AG09319 (cell line): ENCODE results near the gene TAS2R19.
"Not testable (repeated sequence)": the region's sequence is repeated elsewhere in the genome, so short reads cannot be mapped to it uniquely, and the experiment has no call there.

Source experiments
- DNase-seq: peaks from one replicate; pipeline ENCODE4 v3.0.0-alpha.2; 2010; ENCODE audit warnings: low read depth; ENCODE audit errors: extremely low read depth
- TF ChIP-seq, protein P1 (sequence below): IDR thresholded peaks from 2 replicates; pipeline ENCODE4 v1.5.1; 2011; ENCODE audit warnings: low read depth, mild to moderate bottlenecking, inconsistent platforms, low read length, moderate library complexity

TAS2R19 gene

GRCh38 chr12:11055306-11055705 is 32.9 kb upstream of the TAS2R19 start:
- TF ChIP-seq, protein P1, sequence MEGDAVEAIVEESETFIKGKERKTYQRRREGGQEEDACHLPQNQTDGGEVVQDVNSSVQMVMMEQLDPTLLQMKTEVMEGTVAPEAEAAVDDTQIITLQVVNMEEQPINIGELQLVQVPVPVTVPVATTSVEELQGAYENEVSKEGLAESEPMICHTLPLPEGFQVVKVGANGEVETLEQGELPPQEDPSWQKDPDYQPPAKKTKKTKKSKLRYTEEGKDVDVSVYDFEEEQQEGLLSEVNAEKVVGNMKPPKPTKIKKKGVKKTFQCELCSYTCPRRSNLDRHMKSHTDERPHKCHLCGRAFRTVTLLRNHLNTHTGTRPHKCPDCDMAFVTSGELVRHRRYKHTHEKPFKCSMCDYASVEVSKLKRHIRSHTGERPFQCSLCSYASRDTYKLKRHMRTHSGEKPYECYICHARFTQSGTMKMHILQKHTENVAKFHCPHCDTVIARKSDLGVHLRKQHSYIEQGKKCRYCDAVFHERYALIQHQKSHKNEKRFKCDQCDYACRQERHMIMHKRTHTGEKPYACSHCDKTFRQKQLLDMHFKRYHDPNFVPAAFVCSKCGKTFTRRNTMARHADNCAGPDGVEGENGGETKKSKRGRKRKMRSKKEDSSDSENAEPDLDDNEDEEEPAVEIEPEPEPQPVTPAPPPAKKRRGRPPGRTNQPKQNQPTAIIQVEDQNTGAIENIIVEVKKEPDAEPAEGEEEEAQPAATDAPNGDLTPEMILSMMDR: no peak
- DNase-seq: no peak

GRCh38 chr12:11049806-11050531 is 27.5 kb upstream of the TAS2R19 start:
- DNase-seq: not testable (repeated sequence)

GRCh38 chr12:11041366-11041765 is 18.9 kb upstream of the TAS2R19 start:
- DNase-seq: not testable (repeated sequence)

DNA sequence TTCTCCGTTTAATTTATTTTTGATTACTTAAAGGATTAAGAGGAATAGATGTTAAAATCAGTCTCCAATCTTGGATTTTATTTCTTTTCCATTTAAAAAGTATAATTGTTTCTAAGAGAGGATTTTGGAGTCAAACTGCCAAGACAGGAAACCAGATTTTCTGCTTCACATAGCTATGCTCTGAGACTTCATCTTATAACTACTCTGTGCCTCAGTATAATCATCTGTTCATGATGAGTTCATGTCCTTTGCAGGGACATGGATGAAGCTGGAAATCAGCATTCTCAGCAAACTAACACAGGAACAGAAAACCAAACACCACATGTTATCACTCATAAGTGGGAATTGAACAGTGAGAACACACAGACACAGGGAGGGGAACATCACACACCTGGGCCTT is 17.7 kb upstream of the TAS2R19 start:
- DNase-seq: no peak
- TF ChIP-seq, protein P1: no peak

DNA sequence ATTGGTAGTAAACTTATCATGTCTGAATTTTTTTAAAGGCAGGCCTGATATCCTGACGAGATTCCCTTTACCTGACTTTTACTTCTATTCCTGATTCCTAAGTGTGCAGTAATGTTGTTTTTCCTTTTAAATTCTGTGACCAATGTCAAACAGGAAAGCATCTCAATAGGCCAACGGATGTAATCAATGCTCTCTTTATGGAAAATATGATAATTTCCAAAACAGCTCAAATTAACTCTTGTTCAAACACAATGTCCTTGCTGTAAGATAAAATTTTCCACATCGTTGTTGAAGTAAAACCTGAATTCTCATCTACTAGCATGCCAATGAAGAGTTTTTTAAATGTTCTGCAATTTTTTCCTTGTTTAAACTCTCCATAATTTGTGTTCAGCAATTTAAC is 16.8 kb upstream of the TAS2R19 start:
- no peak for DNase-seq
- TF ChIP-seq, protein P1: no peak

GRCh38 chr12:11033959-11034358 is 11.5 kb upstream of the TAS2R19 start:
- not testable (repeated sequence) for DNase-seq

- DNase-seq: no peak
- TF ChIP-seq, protein P1: no peak
Measured at GRCh38 chr12:11031307-11031706, 8.9 kb upstream of the TAS2R19 start, which contains the start of gene TAS2R31. Gene TAS2R31, minus strand, starts transcription at chr12:11031407. Its CDS starts 72 bp downstream, at chr12:11031335.

- TF ChIP-seq, protein P1: no peak
- no peak for DNase-seq
Measured at GRCh38 chr12:11026118-11026517, 3.7 kb upstream of the TAS2R19 start.

DNA sequence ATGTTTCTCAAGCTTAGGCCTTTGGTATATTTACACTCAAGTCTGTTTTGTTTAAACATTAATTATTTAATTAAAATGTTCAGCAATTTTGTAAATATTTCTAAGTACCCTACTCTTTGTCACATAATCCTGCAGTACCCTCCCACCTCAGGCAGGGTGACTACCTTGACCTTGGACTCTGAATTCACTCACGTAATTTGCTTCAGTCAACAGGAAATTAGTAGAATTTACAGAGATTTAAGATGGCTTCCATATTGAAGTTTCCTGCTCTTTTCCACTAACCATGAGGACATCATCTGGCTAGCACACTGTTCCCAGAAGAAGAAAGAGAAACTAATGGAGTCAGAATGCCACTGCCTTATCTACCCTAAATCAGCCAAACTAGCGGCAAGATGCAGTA is 967 bp upstream of the TAS2R19 start:
- no peak for DNase-seq
- TF ChIP-seq, protein P1: no peak
